Endodermal cell (in vitro differentiated cells): Measurements from ENCODE around the gene FGFRL1. TPM values are rescaled to one million over a fixed set of nuclear protein-coding genes. Genes with fewer than 3 reads are reported as not detected.

Source experiments
- DNase-seq: peaks from one replicate; pipeline ENCODE4 v3.0.0-alpha.2; 2017
- H3K27ac ChIP-seq: 2 replicates; pipeline ENCODE4 v1.5.1; 2013; ENCODE audit warnings: mild to moderate bottlenecking, low read depth, low read length, moderate library complexity
- H3K27me3 ChIP-seq: 2 replicates; pipeline ENCODE4 v1.6.1; 2013; ENCODE audit warnings: mild to moderate bottlenecking, low read length, moderate library complexity; ENCODE audit not compliant: insufficient read depth, control insufficient read depth, poor library complexity, severe bottlenecking
- H3K36me3 ChIP-seq: 2 replicates; pipeline ENCODE4 v1.7.0; 2013; ENCODE audit warnings: mild to moderate bottlenecking, low read length, moderate library complexity; ENCODE audit not compliant: control insufficient read depth, insufficient read depth
- H3K4me1 ChIP-seq: one replicate; pipeline ENCODE4 v1.7.0; 2013; ENCODE audit warnings: low read length; ENCODE audit not compliant: control insufficient read depth, insufficient read depth
- H3K4me3 ChIP-seq: 2 replicates; pipeline ENCODE4 v1.5.1; 2013; ENCODE audit warnings: mild to moderate bottlenecking, low read length, moderate library complexity
- H3K9ac ChIP-seq: 2 replicates; pipeline ENCODE4 v1.6.1; 2013; ENCODE audit warnings: mild to moderate bottlenecking, low read length, moderate library complexity; ENCODE audit not compliant: poor library complexity, severe bottlenecking; ENCODE audit errors: extremely low read depth
- H3K9me3 ChIP-seq: 2 replicates; pipeline ENCODE4 v1.6.1; 2013; ENCODE audit warnings: mild to moderate bottlenecking, low read length, moderate library complexity; ENCODE audit not compliant: control insufficient read depth
- H3K27ac Mint-ChIP-seq: 2 replicates; pipeline ENCODE4 v1.8.0; 2020; ENCODE audit warnings: mixed read lengths
- H3K27me3 Mint-ChIP-seq: 2 replicates; pipeline ENCODE4 v1.8.0; 2021; ENCODE audit warnings: mild to moderate bottlenecking, mixed read lengths; ENCODE audit not compliant: insufficient read depth
- H3K36me3 Mint-ChIP-seq: 2 replicates; pipeline ENCODE4 v1.8.0; 2020; ENCODE audit warnings: low read depth, mixed read lengths
- H3K4me1 Mint-ChIP-seq: 2 replicates; pipeline ENCODE4 v1.8.0; 2020; ENCODE audit warnings: mixed read lengths
- H3K4me3 Mint-ChIP-seq: 2 replicates; pipeline ENCODE4 v1.8.0; 2020; ENCODE audit warnings: mild to moderate bottlenecking, moderate library complexity, mixed read lengths
- H3K9me3 Mint-ChIP-seq: 2 replicates; pipeline ENCODE4 v1.8.0; 2020; ENCODE audit warnings: mild to moderate bottlenecking, mixed read lengths
- WGBS, 2 experiments: methylation state at CpG; one replicate each; pipeline versions ENCODE4 v1.1.5 to v1.1.7; 2013; ENCODE audit warnings: missing lambda C conversion rate in 2 of 2, mixed read lengths in 1 of 2; ENCODE audit not compliant: insufficient coverage in 1 of 2, insufficient read length in 1 of 2; 5-methylcytosine and 5-hydroxymethylcytosine counted together
- total RNA-seq, 2 donors: library from RNA; stranded (reverse); fragmentation: NEBNext Ultra II Directional in 1 of 2; extraction: Animal tissue kit (Norgen Biotek cat#: 25700) in 1 of 2; gene quantifications; 2 replicates in 1 of 2; 3 replicates in 1 of 2; pipeline ENCODE4 v1.2.1, GENCODE V29; 2021
- TF ChIP-seq, protein P1 (sequence below): fragments of 200-600 bp; sonication (generic); conservative IDR thresholded peaks from 2 replicates; pipeline ENCODE4 v1.5.0; 2021; ENCODE audit warnings: antibody characterized with exemption, mild to moderate bottlenecking

The FGFRL1 gene
- total RNA-seq, 2 donors from 2014 or later: 51.0 to 93.3 TPM

- Mint-ChIP-seq H3K9me3 (no peaks in the 10 kb centered on the region), H3K36me3 (peaks cover 2% of the 10 kb centered on the region), H3K27ac (no peak overlapping the region), H3K27me3 (peaks cover 17% of the 10 kb centered on the region), H3K4me3 (no peak overlapping the region), H3K4me1 (peaks cover 4% of the 10 kb centered on the region)
- Histone ChIP-seq H3K4me3 (no peak overlapping the region), H3K27ac (no peak overlapping the region), H3K4me1 (no peaks in the 10 kb centered on the region), H3K27me3 (peaks cover 23% of the 10 kb centered on the region), H3K36me3 (no peaks in the 10 kb centered on the region), H3K9ac (no peak overlapping the region), H3K9me3 (no peaks in the 10 kb centered on the region)
- TF ChIP-seq, protein P1, sequence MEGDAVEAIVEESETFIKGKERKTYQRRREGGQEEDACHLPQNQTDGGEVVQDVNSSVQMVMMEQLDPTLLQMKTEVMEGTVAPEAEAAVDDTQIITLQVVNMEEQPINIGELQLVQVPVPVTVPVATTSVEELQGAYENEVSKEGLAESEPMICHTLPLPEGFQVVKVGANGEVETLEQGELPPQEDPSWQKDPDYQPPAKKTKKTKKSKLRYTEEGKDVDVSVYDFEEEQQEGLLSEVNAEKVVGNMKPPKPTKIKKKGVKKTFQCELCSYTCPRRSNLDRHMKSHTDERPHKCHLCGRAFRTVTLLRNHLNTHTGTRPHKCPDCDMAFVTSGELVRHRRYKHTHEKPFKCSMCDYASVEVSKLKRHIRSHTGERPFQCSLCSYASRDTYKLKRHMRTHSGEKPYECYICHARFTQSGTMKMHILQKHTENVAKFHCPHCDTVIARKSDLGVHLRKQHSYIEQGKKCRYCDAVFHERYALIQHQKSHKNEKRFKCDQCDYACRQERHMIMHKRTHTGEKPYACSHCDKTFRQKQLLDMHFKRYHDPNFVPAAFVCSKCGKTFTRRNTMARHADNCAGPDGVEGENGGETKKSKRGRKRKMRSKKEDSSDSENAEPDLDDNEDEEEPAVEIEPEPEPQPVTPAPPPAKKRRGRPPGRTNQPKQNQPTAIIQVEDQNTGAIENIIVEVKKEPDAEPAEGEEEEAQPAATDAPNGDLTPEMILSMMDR: no peak
- DNase-seq: no peak
- 89 to 90% methylated on average over 19 to 25 of the region's 25 CpGs for WGBS, 2 experiments
These were observed 18.9 kb upstream of the FGFRL1 start for GRCh38 chr4:992297-993110.

DNA sequence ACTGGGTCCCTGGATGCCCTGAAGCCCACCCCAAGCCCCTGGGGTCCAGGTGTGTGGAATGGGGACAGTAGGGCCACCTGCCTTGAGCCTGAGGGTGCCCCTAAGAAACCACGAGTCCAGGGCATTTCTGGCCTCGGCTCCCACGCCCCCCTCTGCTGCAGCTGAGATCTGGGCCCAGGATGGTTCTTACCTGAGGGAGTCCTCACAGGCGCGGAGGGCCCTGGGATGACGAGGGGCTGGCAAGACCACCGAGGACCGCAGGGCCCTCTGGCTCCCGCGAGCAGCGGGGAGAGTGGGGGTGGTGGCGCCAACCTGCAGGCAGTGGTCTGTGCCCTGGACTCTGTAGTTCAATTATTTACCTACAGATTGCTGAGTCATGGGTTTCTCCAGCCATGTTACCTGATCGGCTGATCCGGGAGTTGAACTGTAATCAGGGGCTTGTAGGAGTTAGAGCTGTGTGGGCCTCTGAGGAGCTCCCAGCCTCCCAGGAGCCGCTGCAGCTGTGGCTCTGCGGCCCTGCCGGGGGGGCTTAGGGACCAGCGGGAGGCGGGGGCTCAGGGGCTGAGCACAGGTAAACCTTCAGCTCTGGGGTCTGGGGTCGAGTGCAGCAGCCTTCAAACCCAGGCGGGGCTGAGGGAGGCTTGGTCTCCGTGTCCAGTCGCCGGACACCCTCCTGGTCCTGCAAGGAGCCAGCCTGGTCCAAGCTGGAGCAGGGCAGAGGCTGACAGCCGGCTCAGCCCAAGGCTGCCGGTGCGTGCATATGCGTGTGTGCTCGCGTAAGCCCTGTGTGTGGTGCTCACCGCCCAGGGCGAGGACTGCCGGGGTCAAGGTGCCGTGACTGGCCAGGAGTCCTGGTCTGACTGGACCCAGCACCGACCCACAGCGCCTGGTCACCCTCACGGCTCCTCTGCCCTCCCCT is 18.1 kb upstream of the FGFRL1 start, which contains the start of gene SLC26A1:
Gene SLC26A1 (minus strand): TSS at position 294 of the 919 bp plus-strand sequence. CDS start 1,701 bp downstream, outside the sequence.
- Mint-ChIP-seq H3K4me1 (peaks cover 4% of the 10 kb centered on the region), H3K27ac (no peak within 1 kb of the TSS), H3K27me3 (peaks cover 24% of the 10 kb centered on the region), H3K36me3 (peaks cover 2% of the 10 kb centered on the region), H3K9me3 (no peaks in the 10 kb centered on the region), H3K4me3 (no peak within 1 kb of the TSS)
- H3K4me3 ChIP-seq: no peak within 1 kb of the TSS
- H3K9me3 ChIP-seq: no peaks in the 10 kb centered on the region
- TF ChIP-seq, protein P1: no peak
- no peak for DNase-seq
- no peaks in the 10 kb centered on the region for H3K4me1 ChIP-seq
- H3K27me3 ChIP-seq: peaks cover 31% of the 10 kb centered on the region
- no peak within 1 kb of the TSS for H3K9ac ChIP-seq
- 91 to 96% methylated on average over 17 to 37 of the region's 37 CpGs for WGBS, 2 experiments
- no peak within 1 kb of the TSS for H3K27ac ChIP-seq
- no peaks in the 10 kb centered on the region for H3K36me3 ChIP-seq

- TF ChIP-seq, protein P1: peak; percentile 31
- Mint-ChIP-seq H3K9me3 (no peaks in the 10 kb centered on the region), H3K36me3 (no peaks in the 10 kb centered on the region), H3K4me1 (peaks cover 4% of the 10 kb centered on the region), H3K4me3 (no peak overlapping the region), H3K27ac (no peak overlapping the region), H3K27me3 (peaks cover 42% of the 10 kb centered on the region)
- H3K27me3 ChIP-seq: peaks cover 52% of the 10 kb centered on the region
- no peak for DNase-seq
- no peak overlapping the region for H3K27ac ChIP-seq
- no peaks in the 10 kb centered on the region for H3K4me1 ChIP-seq
- H3K4me3 ChIP-seq: no peak overlapping the region
- 90 to 95% methylated on average over 11 to 23 of the region's 23 CpGs for WGBS, 2 experiments
- no peaks in the 10 kb centered on the region for H3K36me3 ChIP-seq
- no peaks in the 10 kb centered on the region for H3K9me3 ChIP-seq
- H3K9ac ChIP-seq: no peak overlapping the region
These were observed 16.0 kb upstream of the FGFRL1 start for GRCh38 chr4:995311-996026.
